Right atrium auricular region (tissue), 2 donors: ENCODE measurements around the gene IL6. TPM values are rescaled to one million over a fixed set of nuclear protein-coding genes. Genes with fewer than 3 reads are reported as not detected.
A peak's percentile ranks its signal among the peaks of the same experiment; 100 is the strongest.

Experiments
- DNase-seq: peaks from one replicate; pipeline ENCODE4 v3.0.0-alpha.2; 2019; ENCODE audit warnings: low spot score
- H3K27ac ChIP-seq, 2 donors: fragments of 200-600 bp; sonication (generic); 1 replicate in 1 of 2; 2 replicates in 1 of 2; pipeline ENCODE4 v1.5.1; 2016 to 2019
- H3K27me3 ChIP-seq, 2 donors: fragments of 200-600 bp; sonication (generic); one replicate each; pipeline versions ENCODE4 v1.5.1 to v1.6.0; 2017 to 2019
- H3K36me3 ChIP-seq: fragments of 200-600 bp; sonication (generic); one replicate; pipeline ENCODE4 v1.5.1; 2016
- H3K4me1 ChIP-seq, 2 donors: fragments of 200-600 bp; sonication (generic); one replicate each; pipeline versions ENCODE4 v1.5.1 to v1.6.0; 2017 to 2019
- H3K4me3 ChIP-seq, 2 donors: fragments of 200-600 bp; sonication (generic); 1 replicate in 1 of 2; 2 replicates in 1 of 2; pipeline ENCODE4 v1.5.1; 2017 to 2019; ENCODE audit warnings: mild to moderate bottlenecking in 1 of 2, moderate library complexity in 1 of 2
- H3K9me3 ChIP-seq, 2 donors: fragments of 200-600 bp; sonication (generic); one replicate each; pipeline ENCODE4 v1.5.1; 2019
- total RNA-seq, 2 donors: library from RNA; depleted of rRNA; stranded (reverse); fragments of >200 nt; gene quantifications; one replicate each; pipeline ENCODE4 v1.1.0, GENCODE V29; 2016
- TF ChIP-seq, protein P1 (sequence below), 2 donors: fragments of 200-600 bp; sonication (generic); IDR thresholded peaks; one replicate each; pipeline ENCODE4 v1.5.1; 2019; ENCODE audit warnings: antibody characterized with exemption in 2 of 2

The IL6 gene
- total RNA-seq, 2 donors from 2014 or later: 3.6 to 19.8 TPM

DNA sequence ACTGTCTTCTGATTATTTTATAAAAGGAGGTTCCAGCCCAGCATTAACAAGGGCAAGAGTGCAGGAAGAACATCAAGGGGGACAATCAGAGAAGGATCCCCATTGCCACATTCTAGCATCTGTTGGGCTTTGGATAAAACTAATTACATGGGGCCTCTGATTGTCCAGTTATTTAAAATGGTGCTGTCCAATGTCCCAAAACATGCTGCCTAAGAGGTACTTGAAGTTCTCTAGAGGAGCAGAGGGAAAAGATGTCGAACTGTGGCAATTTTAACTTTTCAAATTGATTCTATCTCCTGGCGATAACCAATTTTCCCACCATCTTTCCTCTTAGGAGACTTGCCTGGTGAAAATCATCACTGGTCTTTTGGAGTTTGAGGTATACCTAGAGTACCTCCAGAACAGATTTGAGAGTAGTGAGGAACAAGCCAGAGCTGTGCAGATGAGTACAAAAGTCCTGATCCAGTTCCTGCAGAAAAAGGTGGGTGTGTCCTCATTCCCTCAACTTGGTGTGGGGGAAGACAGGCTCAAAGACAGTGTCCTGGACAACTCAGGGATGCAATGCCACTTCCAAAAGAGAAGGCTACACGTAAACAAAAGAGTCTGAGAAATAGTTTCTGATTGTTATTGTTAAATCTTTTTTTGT is 2.3 kb downstream of the IL6 start:
- Histone ChIP-seq H3K4me1 (peaks cover 0 to 27% of the 10 kb centered on the region in 2 donors), H3K27ac (no peak overlapping the region), H3K9me3 (no peaks in the 10 kb centered on the region), H3K36me3 (no peaks in the 10 kb centered on the region), H3K4me3 (no peak overlapping the region), H3K27me3 (no peaks in the 10 kb centered on the region)
- TF ChIP-seq, protein P1, sequence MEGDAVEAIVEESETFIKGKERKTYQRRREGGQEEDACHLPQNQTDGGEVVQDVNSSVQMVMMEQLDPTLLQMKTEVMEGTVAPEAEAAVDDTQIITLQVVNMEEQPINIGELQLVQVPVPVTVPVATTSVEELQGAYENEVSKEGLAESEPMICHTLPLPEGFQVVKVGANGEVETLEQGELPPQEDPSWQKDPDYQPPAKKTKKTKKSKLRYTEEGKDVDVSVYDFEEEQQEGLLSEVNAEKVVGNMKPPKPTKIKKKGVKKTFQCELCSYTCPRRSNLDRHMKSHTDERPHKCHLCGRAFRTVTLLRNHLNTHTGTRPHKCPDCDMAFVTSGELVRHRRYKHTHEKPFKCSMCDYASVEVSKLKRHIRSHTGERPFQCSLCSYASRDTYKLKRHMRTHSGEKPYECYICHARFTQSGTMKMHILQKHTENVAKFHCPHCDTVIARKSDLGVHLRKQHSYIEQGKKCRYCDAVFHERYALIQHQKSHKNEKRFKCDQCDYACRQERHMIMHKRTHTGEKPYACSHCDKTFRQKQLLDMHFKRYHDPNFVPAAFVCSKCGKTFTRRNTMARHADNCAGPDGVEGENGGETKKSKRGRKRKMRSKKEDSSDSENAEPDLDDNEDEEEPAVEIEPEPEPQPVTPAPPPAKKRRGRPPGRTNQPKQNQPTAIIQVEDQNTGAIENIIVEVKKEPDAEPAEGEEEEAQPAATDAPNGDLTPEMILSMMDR (IDR thresholded peaks at IDR 0.05): no peak
- no peak for DNase-seq

DNA sequence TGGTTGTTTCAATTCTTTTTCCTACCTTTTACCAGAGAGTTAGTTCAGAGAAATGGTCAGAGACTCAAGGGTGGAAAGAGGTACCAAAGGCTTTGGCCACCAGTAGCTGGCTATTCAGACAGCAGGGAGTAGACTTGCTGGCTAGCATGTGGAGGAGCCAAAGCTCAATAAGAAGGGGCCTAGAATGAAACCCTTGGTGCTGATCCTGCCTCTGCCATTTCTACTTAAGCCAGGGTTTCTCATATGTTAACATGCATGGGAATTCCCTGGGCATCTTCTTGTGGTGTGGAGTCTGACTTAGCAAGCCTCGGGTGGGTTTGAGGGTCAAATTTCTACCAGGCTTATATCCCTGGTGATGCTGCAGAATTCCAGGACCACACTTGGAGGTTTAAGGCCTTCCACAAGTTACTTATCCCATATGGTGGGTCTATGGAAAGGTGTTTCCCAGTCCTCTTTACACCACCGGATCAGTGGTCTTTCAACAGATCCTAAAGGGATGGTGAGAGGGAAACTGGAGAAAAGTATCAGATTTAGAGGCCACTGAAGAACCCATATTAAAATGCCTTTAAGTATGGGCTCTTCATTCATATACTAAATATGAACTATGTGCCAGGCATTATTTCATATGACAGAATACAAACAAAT is 3.2 kb downstream of the IL6 start:
- no peak overlapping the region for H3K4me3 ChIP-seq
- no peaks in the 10 kb centered on the region for H3K27me3 ChIP-seq
- DNase-seq: no peak
- peaks cover 0 to 26% of the 10 kb centered on the region in 2 donors for H3K4me1 ChIP-seq
- no peaks in the 10 kb centered on the region for H3K36me3 ChIP-seq
- no peak overlapping the region for H3K27ac ChIP-seq
- TF ChIP-seq, protein P1 (IDR thresholded peaks at IDR 0.05): no peak
- H3K9me3 ChIP-seq: no peaks in the 10 kb centered on the region

DNA sequence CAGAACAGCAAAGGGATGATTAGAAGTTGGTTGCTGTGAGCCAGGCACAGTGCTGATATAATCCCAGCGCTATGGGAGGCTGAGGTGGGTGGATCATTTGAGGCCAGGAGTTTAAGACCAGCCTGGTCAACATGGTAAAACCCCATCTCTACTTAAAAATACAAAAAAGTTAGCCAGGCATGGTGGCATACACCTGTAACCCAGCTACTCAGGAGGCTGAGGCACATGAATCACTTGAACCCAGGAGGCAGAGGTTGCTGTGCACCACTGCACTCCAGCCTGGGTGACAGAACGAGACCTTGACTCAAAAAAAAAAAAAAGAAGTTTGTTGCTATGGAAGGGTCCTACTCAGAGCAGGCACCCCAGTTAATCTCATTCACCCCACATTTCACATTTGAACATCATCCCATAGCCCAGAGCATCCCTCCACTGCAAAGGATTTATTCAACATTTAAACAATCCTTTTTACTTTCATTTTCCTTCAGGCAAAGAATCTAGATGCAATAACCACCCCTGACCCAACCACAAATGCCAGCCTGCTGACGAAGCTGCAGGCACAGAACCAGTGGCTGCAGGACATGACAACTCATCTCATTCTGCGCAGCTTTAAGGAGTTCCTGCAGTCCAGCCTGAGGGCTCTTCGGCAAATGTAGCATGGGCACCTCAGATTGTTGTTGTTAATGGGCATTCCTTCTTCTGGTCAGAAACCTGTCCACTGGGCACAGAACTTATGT is 4.1 kb downstream of the IL6 start:
- Histone ChIP-seq H3K4me3 (no peak overlapping the region), H3K9me3 (no peaks in the 10 kb centered on the region), H3K36me3 (no peaks in the 10 kb centered on the region), H3K4me1 (peaks cover 0 to 21% of the 10 kb centered on the region in 2 donors), H3K27me3 (no peaks in the 10 kb centered on the region), H3K27ac (no peak overlapping the region)
- DNase-seq: no peak
- TF ChIP-seq, protein P1 (IDR thresholded peaks at IDR 0.05): no peak

DNA sequence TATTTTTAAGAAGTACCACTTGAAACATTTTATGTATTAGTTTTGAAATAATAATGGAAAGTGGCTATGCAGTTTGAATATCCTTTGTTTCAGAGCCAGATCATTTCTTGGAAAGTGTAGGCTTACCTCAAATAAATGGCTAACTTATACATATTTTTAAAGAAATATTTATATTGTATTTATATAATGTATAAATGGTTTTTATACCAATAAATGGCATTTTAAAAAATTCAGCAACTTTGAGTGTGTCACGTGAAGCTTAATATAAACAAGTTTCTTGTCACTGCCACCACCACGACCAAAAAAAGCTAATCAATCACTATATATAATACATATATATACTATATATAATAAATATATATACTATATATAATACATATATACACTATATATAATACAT is 4.8 kb downstream of the IL6 start:
- H3K27ac ChIP-seq: no peak overlapping the region
- no peaks in the 10 kb centered on the region for H3K36me3 ChIP-seq
- TF ChIP-seq, protein P1 (IDR thresholded peaks at IDR 0.05): no peak
- DNase-seq: no peak
- H3K4me1 ChIP-seq: peaks cover 0 to 14% of the 10 kb centered on the region in 2 donors
- no peak overlapping the region for H3K4me3 ChIP-seq
- no peaks in the 10 kb centered on the region for H3K27me3 ChIP-seq
- no peaks in the 10 kb centered on the region for H3K9me3 ChIP-seq

DNA sequence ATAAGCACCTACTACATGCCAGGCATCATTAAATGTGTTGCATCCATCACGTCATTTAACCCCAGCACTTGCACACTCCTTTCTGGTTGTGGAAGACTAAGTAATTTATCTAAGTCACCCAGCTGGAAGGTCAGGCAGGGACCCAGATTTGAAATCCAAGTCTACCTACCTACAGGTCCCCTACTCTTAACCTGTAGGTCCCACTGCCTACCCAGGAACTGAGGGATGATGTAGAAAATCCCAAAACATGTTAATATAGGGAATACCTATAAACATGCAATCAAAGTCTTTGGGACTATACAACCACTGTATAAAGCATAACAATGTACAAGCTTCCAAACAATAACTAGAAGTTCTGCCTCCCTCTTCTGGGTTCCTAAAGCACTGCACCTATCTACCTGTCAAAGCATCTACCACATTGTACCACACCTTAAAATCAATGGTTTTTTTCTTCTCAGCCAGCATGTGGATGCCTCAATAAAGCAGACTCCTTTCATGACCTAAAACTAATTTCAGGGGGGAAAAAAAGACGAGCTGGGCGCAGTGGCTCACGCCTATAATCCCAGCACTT is 5.6 kb downstream of the IL6 start:
- no peak overlapping the region for H3K27ac ChIP-seq
- H3K4me3 ChIP-seq: no peak overlapping the region
- TF ChIP-seq, protein P1 (IDR thresholded peaks at IDR 0.05): peak in 1 of 2 donors; percentile 52
- no peak for DNase-seq
- H3K9me3 ChIP-seq: peaks cover 0 to 8% of the 10 kb centered on the region in 2 donors
- H3K4me1 ChIP-seq: peaks cover 0 to 5% of the 10 kb centered on the region in 2 donors
- H3K36me3 ChIP-seq: no peaks in the 10 kb centered on the region
- no peaks in the 10 kb centered on the region for H3K27me3 ChIP-seq
